GM12878 (cell line): ENCODE data around the gene KCTD8.

Experiments used
- CTCF ChIP-seq, 3 experiments: IDR thresholded peaks in 2 of 3; conservative IDR thresholded peaks in 1 of 3; 2 replicates each; pipeline ENCODE4 v1.5.1; 2011; ENCODE audit warnings: low read depth in 3 of 3, low read length in 3 of 3, mild to moderate bottlenecking in 3 of 3, control low read depth in 2 of 3, moderate library complexity in 2 of 3, inconsistent platforms in 1 of 3, mixed read lengths in 1 of 3; ENCODE audit not compliant: control insufficient read depth in 2 of 3, insufficient read depth in 1 of 3; ENCODE audit errors: extremely low read depth in 1 of 3
- PBX3 ChIP-seq: IDR thresholded peaks from 2 replicates; pipeline ENCODE4 v1.6.1; 2011; ENCODE audit warnings: mild to moderate bottlenecking, low read depth, low read length, moderate library complexity; ENCODE audit not compliant: insufficient replicate concordance
- POLR2A ChIP-seq: IDR thresholded peaks from 2 replicates; pipeline ENCODE4 v1.6.1; 2011; ENCODE audit warnings: low read depth, mild to moderate bottlenecking, low read length
- ZNF592 ChIP-seq: fragments of 450-650 bp; IDR thresholded peaks from 2 replicates; pipeline ENCODE4 v1.6.1; 2017; ENCODE audit warnings: mild to moderate bottlenecking, moderate library complexity

GRCh38 chr4:44487341-44487740, 38.7 kb upstream of the KCTD8 start:
- TF ChIP-seq ZNF592 (no peak), PBX3 (no peak), CTCF (IDR thresholded peaks at IDR 0.05 in 2 of 3, conservative IDR thresholded peaks at IDR 0.05 in 1 of 3; ENCODE audit: control insufficient read depth in 2 of 3, extremely low read depth in 1 of 3, insufficient read depth in 1 of 3, low read depth in 3 of 3, low read length in 3 of 3) (no peak), POLR2A (no peak)
